Neural progenitor cell (in vitro differentiated cells): Measurements from ENCODE around the gene KRT76.

Source experiments
- CTCF ChIP-seq: fragments of 200-600 bp; sonication (generic); IDR thresholded peaks from 2 replicates; pipeline ENCODE4 v1.5.1; 2017; ENCODE audit warnings: antibody characterized with exemption, mild to moderate bottlenecking
- EZH2 ChIP-seq: fragments of 200-600 bp; sonication (generic); IDR thresholded peaks from 2 replicates; pipeline ENCODE4 v1.6.1; 2017; ENCODE audit warnings: antibody characterized with exemption, mild to moderate bottlenecking, moderate library complexity
- EZH2phosphoT487 ChIP-seq: fragments of 200-600 bp; sonication (generic); IDR thresholded peaks from 2 replicates; pipeline ENCODE4 v1.6.1; 2017; ENCODE audit warnings: antibody characterized with exemption

- TF ChIP-seq CTCF (no peak), EZH2 (no peak), EZH2phosphoT487 (no peak)
Measured at GRCh38 chr12:52788192-52788875, 11.2 kb upstream of the KRT76 start.
